Osteocyte (in vitro differentiated cells): ENCODE measurements around the gene ASF1B. TPM values are rescaled to one million over a fixed set of nuclear protein-coding genes. Genes with fewer than 3 reads are reported as not detected.

Experiments
- DNase-seq: peaks from one replicate; pipeline ENCODE4 v3.0.0; 2021; ENCODE audit warnings: mixed read lengths; ENCODE audit not compliant: unreplicated experiment; ENCODE audit errors: extremely low spot score
- H3K27ac Mint-ChIP-seq: one replicate; pipeline ENCODE4 v1.8.0; 2021; ENCODE audit warnings: mild to moderate bottlenecking, mixed read lengths; ENCODE audit not compliant: unreplicated experiment
- H3K27me3 Mint-ChIP-seq: one replicate; pipeline ENCODE4 v1.8.0; 2021; ENCODE audit warnings: mixed read lengths; ENCODE audit not compliant: unreplicated experiment
- H3K36me3 Mint-ChIP-seq: one replicate; pipeline ENCODE4 v1.8.0; 2021; ENCODE audit warnings: mixed read lengths; ENCODE audit not compliant: unreplicated experiment
- H3K4me1 Mint-ChIP-seq: one replicate; pipeline ENCODE4 v1.8.0; 2021; ENCODE audit warnings: mixed read lengths; ENCODE audit not compliant: unreplicated experiment
- H3K4me3 Mint-ChIP-seq: one replicate; pipeline ENCODE4 v1.8.0; 2021; ENCODE audit warnings: mild to moderate bottlenecking, moderate library complexity, mixed read lengths; ENCODE audit not compliant: unreplicated experiment
- H3K9me3 Mint-ChIP-seq: one replicate; pipeline ENCODE4 v1.8.0; 2021; ENCODE audit warnings: mixed read lengths; ENCODE audit not compliant: unreplicated experiment
- CTCF ChIP-seq: fragments of 200-600 bp; sonication (generic); IDR thresholded peaks from 2 replicates; pipeline ENCODE4 v1.5.0; 2021; ENCODE audit warnings: antibody characterized with exemption, mild to moderate bottlenecking, moderate library complexity
- total RNA-seq: library from RNA; stranded (reverse); gene quantifications from 2 replicates; pipeline ENCODE4 v1.2.1, GENCODE V29; 2021

ASF1B gene
- total RNA-seq, 1 donor from 2014 or later: 4.5 TPM

- Mint-ChIP-seq H3K4me1 (peaks cover 14% of the 10 kb centered on the region), H3K27ac (peak overlapping the region; percentile 18), H3K36me3 (peaks cover 16% of the 10 kb centered on the region), H3K9me3 (no peaks in the 10 kb centered on the region), H3K27me3 (no peaks in the 10 kb centered on the region), H3K4me3 (no peak overlapping the region)
- no peak for TF ChIP-seq CTCF
- DNase-seq: no peak
Observed at GRCh38 chr19:14165990-14166830, 29.8 kb upstream of the ASF1B start.

DNA sequence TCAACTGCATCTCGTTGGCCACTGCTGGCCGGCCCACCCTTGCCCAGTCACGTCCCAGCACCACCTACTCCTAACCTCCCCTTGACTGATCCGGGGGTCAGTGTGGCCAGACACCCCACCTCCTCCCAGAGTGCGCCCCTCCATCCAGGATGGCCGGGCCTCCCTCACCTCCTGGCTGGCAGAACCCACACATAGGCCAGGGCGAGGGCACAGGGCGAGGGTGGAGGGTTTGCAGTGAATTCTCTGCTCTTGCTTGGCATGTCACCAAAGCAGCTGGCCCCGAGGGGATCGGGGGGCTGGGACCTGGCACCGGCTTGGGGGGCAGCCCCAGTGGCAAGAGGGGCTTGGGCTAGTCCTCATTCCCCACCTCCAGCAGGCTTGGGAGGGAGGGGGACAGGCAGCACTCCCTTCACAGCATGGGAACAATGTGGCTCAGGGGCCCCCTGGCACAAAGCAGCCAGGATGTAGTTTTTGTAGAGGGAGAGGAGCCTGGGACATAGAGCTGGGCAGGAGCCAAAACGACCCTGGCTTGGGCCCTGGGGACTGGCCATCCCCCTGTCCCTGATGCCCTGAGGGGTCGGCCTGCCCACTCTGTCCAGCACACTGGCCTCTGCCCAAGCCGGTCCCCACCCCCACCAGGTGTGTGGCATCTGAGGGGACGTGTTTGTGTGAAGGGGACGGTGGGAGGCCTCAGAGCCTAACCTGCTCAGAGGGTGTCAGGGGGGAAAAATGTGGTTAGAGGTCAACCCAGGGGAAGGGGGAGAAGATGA is 28.5 kb upstream of the ASF1B start:
- H3K4me1 Mint-ChIP-seq: peaks cover 14% of the 10 kb centered on the region
- no peak for TF ChIP-seq CTCF
- no peaks in the 10 kb centered on the region for H3K27me3 Mint-ChIP-seq
- H3K27ac Mint-ChIP-seq: no peak overlapping the region
- H3K36me3 Mint-ChIP-seq: peaks cover 4% of the 10 kb centered on the region
- no peak for DNase-seq
- H3K4me3 Mint-ChIP-seq: no peak overlapping the region
- no peaks in the 10 kb centered on the region for H3K9me3 Mint-ChIP-seq

DNA sequence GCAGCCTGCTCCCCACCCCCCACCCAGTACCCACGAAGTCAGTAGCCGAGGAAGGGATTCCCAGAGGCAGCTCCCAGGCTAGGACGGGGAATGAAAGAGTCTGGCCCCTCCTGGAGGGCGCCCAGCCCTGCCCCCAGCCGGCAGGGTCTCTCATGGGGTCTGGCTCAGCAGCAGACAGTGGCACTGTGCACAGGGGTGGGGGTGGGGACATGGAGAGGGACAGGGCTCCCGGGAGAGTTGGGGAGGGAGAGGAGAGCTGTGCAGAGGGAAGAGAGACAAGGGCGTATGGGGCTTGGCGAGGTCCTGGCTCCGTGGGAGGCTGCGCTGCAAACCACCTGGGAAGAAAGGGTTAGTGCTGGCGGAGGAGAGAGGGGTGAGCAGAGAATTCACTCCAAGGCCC is 27.7 kb upstream of the ASF1B start:
- no peaks in the 10 kb centered on the region for H3K27me3 Mint-ChIP-seq
- no peaks in the 10 kb centered on the region for H3K9me3 Mint-ChIP-seq
- no peaks in the 10 kb centered on the region for H3K36me3 Mint-ChIP-seq
- no peak overlapping the region for H3K4me3 Mint-ChIP-seq
- peaks cover 14% of the 10 kb centered on the region for H3K4me1 Mint-ChIP-seq
- no peak for TF ChIP-seq CTCF
- no peak for DNase-seq
- H3K27ac Mint-ChIP-seq: no peak overlapping the region

GRCh38 chr19:14162871-14163297 is 26.5 kb upstream of the ASF1B start:
- Mint-ChIP-seq H3K4me1 (peaks cover 11% of the 10 kb centered on the region), H3K27ac (no peak overlapping the region), H3K27me3 (no peaks in the 10 kb centered on the region), H3K4me3 (no peak overlapping the region), H3K9me3 (no peaks in the 10 kb centered on the region), H3K36me3 (peaks cover 3% of the 10 kb centered on the region)
- DNase-seq: no peak
- no peak for TF ChIP-seq CTCF

DNA sequence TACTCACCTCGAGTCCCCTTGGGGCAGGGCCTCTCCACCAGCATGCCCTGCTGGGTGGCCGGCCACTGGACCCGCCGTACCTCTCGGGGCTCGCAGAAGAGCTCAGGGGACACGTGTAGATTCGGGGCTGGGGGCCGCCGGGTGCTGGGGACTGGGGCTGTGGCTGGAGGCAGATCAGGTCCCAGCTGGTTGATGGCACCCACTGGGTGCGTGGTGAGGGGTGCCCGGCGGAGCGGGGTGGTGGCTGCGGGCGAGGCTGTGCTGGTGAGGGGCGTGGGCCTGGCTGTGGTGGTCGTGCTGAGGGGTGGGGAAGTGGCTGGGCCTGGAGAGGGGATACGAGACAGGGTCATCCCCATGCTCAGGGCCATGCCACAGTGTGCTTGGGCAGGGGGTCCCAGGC is 24.9 kb upstream of the ASF1B start:
- no peak overlapping the region for H3K4me3 Mint-ChIP-seq
- peaks cover 9% of the 10 kb centered on the region for H3K36me3 Mint-ChIP-seq
- no peak overlapping the region for H3K27ac Mint-ChIP-seq
- H3K27me3 Mint-ChIP-seq: no peaks in the 10 kb centered on the region
- no peak for DNase-seq
- H3K4me1 Mint-ChIP-seq: peaks cover under 1% of the 10 kb centered on the region
- TF ChIP-seq CTCF: no peak
- H3K9me3 Mint-ChIP-seq: no peaks in the 10 kb centered on the region
